Neural progenitor cell (in vitro differentiated cells): ENCODE results near the gene RNASEH2A. TPM values are rescaled to one million over a fixed set of nuclear protein-coding genes. Genes with fewer than 3 reads are reported as not detected.
"Not testable (repeated sequence)": the region's sequence is repeated elsewhere in the genome, so short reads cannot be mapped to it uniquely, and the experiment has no call there.

Source experiments
- DNase-seq: peaks from one replicate; pipeline ENCODE4 v3.0.0-alpha.2; 2016; ENCODE audit warnings: low spot score
- H2AFZ ChIP-seq: fragments of 200-600 bp; sonication (generic); replicated peaks from 2 replicates; pipeline ENCODE4 v1.6.1; 2016; ENCODE audit warnings: antibody characterized with exemption
- H3F3A ChIP-seq: fragments of 200-600 bp; sonication (generic); 2 replicates; pipeline ENCODE4 v1.6.1; 2016; ENCODE audit warnings: antibody characterized with exemption, low read depth
- H3K27ac ChIP-seq: fragments of 200-600 bp; sonication (generic); 2 replicates; pipeline ENCODE4 v1.5.1; 2016; ENCODE audit warnings: mild to moderate bottlenecking
- H3K27me3 ChIP-seq: fragments of 200-600 bp; sonication (generic); 2 replicates; pipeline ENCODE4 v1.6.1; 2016; ENCODE audit warnings: mild to moderate bottlenecking, moderate library complexity
- H3K36me3 ChIP-seq: fragments of 200-600 bp; sonication (generic); 2 replicates; pipeline ENCODE4 v1.5.1; 2016
- H3K4me1 ChIP-seq: fragments of 200-600 bp; sonication (generic); 2 replicates; pipeline ENCODE4 v1.6.1; 2016; ENCODE audit warnings: mixed run types
- H3K4me2 ChIP-seq: fragments of 200-600 bp; sonication (generic); 2 replicates; pipeline ENCODE4 v1.6.1; 2016
- H3K4me3 ChIP-seq: fragments of 200-600 bp; sonication (generic); 2 replicates; pipeline ENCODE4 v1.5.1; 2016
- H3K79me2 ChIP-seq: fragments of 200-600 bp; sonication (generic); 2 replicates; pipeline ENCODE4 v1.6.1; 2016; ENCODE audit warnings: low read depth
- H3K9ac ChIP-seq: fragments of 200-600 bp; sonication (generic); 2 replicates; pipeline ENCODE4 v1.6.1; 2016
- H3K9me3 ChIP-seq: fragments of 200-600 bp; sonication (generic); 2 replicates; pipeline ENCODE4 v1.5.1; 2016; ENCODE audit warnings: low read depth
- H4K20me1 ChIP-seq: fragments of 200-600 bp; sonication (generic); 2 replicates; pipeline ENCODE4 v1.6.1; 2016; ENCODE audit warnings: low read depth
- H3K27ac Mint-ChIP-seq: 3 replicates; pipeline ENCODE4 v1.8.0; 2021; ENCODE audit warnings: mixed read lengths
- H3K27me3 Mint-ChIP-seq: 2 replicates; pipeline ENCODE4 v1.8.0; 2022; ENCODE audit warnings: low read depth, mild to moderate bottlenecking, inconsistent platforms, moderate library complexity, mixed read lengths; ENCODE audit not compliant: insufficient read depth
- H3K36me3 Mint-ChIP-seq: 3 replicates; pipeline ENCODE4 v1.8.0; 2021; ENCODE audit warnings: mixed read lengths
- H3K4me1 Mint-ChIP-seq: 3 replicates; pipeline ENCODE4 v1.8.0; 2021; ENCODE audit warnings: mixed read lengths
- H3K4me3 Mint-ChIP-seq: 3 replicates; pipeline ENCODE4 v1.8.0; 2021; ENCODE audit warnings: mild to moderate bottlenecking, moderate library complexity, mixed read lengths
- H3K9me3 Mint-ChIP-seq: 3 replicates; pipeline ENCODE4 v1.8.0; 2020; ENCODE audit warnings: mixed read lengths
- CTCF ChIP-seq: fragments of 200-600 bp; sonication (generic); IDR thresholded peaks from 2 replicates; pipeline ENCODE4 v1.5.1; 2017; ENCODE audit warnings: antibody characterized with exemption, mild to moderate bottlenecking
- EZH2 ChIP-seq: fragments of 200-600 bp; sonication (generic); IDR thresholded peaks from 2 replicates; pipeline ENCODE4 v1.6.1; 2017; ENCODE audit warnings: antibody characterized with exemption, mild to moderate bottlenecking, moderate library complexity
- EZH2phosphoT487 ChIP-seq: fragments of 200-600 bp; sonication (generic); IDR thresholded peaks from 2 replicates; pipeline ENCODE4 v1.6.1; 2017; ENCODE audit warnings: antibody characterized with exemption
- total RNA-seq: library from RNA; depleted of rRNA; stranded (reverse); fragments of >200 nt; gene quantifications from 2 replicates; pipeline ENCODE4 v1.2.3, GENCODE V29; 2015; ENCODE audit warnings: low replicate concordance

RNASEH2A gene
- total RNA-seq, 1 donor from 2014 or later, result 60.3 TPM

- H2AFZ ChIP-seq, result peak overlapping the region; percentile 40
- peak overlapping the region; percentile 74 for H3K4me2 ChIP-seq
- Mint-ChIP-seq H3K4me3 (peak overlapping the region; percentile 90), H3K9me3 (no peaks in the 10 kb centered on the region), H3K27ac (peak overlapping the region; percentile 9), H3K36me3 (peaks cover 2% of the 10 kb centered on the region), H3K4me1 (peaks cover 39% of the 10 kb centered on the region), H3K27me3 (peaks cover 36% of the 10 kb centered on the region)
- H3K27me3 ChIP-seq, result peaks cover 33% of the 10 kb centered on the region
- peak; percentile 100 for DNase-seq
- no peak overlapping the region for H3K9ac ChIP-seq
- H3K4me3 ChIP-seq, result peak overlapping the region; percentile 49
- H3K79me2 ChIP-seq, result no peaks in the 10 kb centered on the region
- H4K20me1 ChIP-seq, result peaks cover 15% of the 10 kb centered on the region
- H3K27ac ChIP-seq, result no peak overlapping the region
- H3K36me3 ChIP-seq, result no peaks in the 10 kb centered on the region
- no peaks in the 10 kb centered on the region for H3K9me3 ChIP-seq
- H3F3A ChIP-seq, result peaks cover 44% of the 10 kb centered on the region
- H3K4me1 ChIP-seq, result peaks cover 4% of the 10 kb centered on the region
- TF ChIP-seq CTCF, result no peak
- TF ChIP-seq EZH2, result no peak
- no peak for TF ChIP-seq EZH2phosphoT487
These were observed 34.7 kb downstream of the RNASEH2A start for GRCh38 chr19:12841094-12841493.

GRCh38 chr19:12842511-12842910 is 36.1 kb downstream of the RNASEH2A start:
- H3K4me1 Mint-ChIP-seq, result peaks cover 35% of the 10 kb centered on the region
- Histone ChIP-seq H3K79me2 (no peaks in the 10 kb centered on the region), H3K9me3 (no peaks in the 10 kb centered on the region), H3K9ac (no peak overlapping the region), H3K4me1 (peaks cover 4% of the 10 kb centered on the region), H2AFZ (no peak overlapping the region), H3K4me2 (no peak overlapping the region), H3K27me3 (peaks cover 25% of the 10 kb centered on the region), H4K20me1 (peaks cover 11% of the 10 kb centered on the region), H3F3A (peaks cover 37% of the 10 kb centered on the region), H3K4me3 (no peak overlapping the region), H3K27ac (no peak overlapping the region), H3K36me3 (no peaks in the 10 kb centered on the region)
- H3K27me3 Mint-ChIP-seq, result peaks cover 25% of the 10 kb centered on the region
- H3K9me3 Mint-ChIP-seq, result no peaks in the 10 kb centered on the region
- H3K4me3 Mint-ChIP-seq, result peak overlapping the region; percentile 1
- TF ChIP-seq EZH2phosphoT487 (no peak), EZH2 (no peak)
- DNase-seq, result no peak
- peaks cover 2% of the 10 kb centered on the region for H3K36me3 Mint-ChIP-seq
- H3K27ac Mint-ChIP-seq, result no peak overlapping the region

- DNase-seq, result no peak
- H3K4me3 Mint-ChIP-seq, result no peak overlapping the region
- no peaks in the 10 kb centered on the region for H3K36me3 ChIP-seq
- no peak overlapping the region for H3K4me2 ChIP-seq
- H3K9me3 ChIP-seq, result no peaks in the 10 kb centered on the region
- peaks cover 2% of the 10 kb centered on the region for H3K36me3 Mint-ChIP-seq
- H3K4me1 Mint-ChIP-seq, result peaks cover 34% of the 10 kb centered on the region
- peaks cover 14% of the 10 kb centered on the region for H4K20me1 ChIP-seq
- no peak for TF ChIP-seq CTCF
- TF ChIP-seq EZH2, result no peak
- TF ChIP-seq EZH2phosphoT487, result no peak
- H3K4me3 ChIP-seq, result no peak overlapping the region
- H3K27me3 ChIP-seq, result peaks cover 25% of the 10 kb centered on the region
- H3K9ac ChIP-seq, result no peak overlapping the region
- no peaks in the 10 kb centered on the region for H3K79me2 ChIP-seq
- H2AFZ ChIP-seq, result no peak overlapping the region
- no peak overlapping the region for H3K27ac Mint-ChIP-seq
- peaks cover 27% of the 10 kb centered on the region for H3K27me3 Mint-ChIP-seq
- H3K4me1 ChIP-seq, result peaks cover 4% of the 10 kb centered on the region
- H3K27ac ChIP-seq, result no peak overlapping the region
- H3K9me3 Mint-ChIP-seq, result no peaks in the 10 kb centered on the region
- H3F3A ChIP-seq, result peaks cover 38% of the 10 kb centered on the region
These were observed 36.9 kb downstream of the RNASEH2A start for GRCh38 chr19:12843328-12843727.

GRCh38 chr19:12843999-12844732 is 37.8 kb downstream of the RNASEH2A start:
- H3K27me3 Mint-ChIP-seq, result peaks cover 28% of the 10 kb centered on the region
- Histone ChIP-seq H3K4me2 (no peak overlapping the region), H3K9me3 (no peaks in the 10 kb centered on the region), H2AFZ (no peak overlapping the region), H3K27me3 (peaks cover 18% of the 10 kb centered on the region), H4K20me1 (peaks cover 14% of the 10 kb centered on the region), H3K36me3 (no peaks in the 10 kb centered on the region), H3K79me2 (no peaks in the 10 kb centered on the region), H3K27ac (no peak overlapping the region), H3F3A (peaks cover 35% of the 10 kb centered on the region), H3K9ac (no peak overlapping the region), H3K4me1 (peaks cover 4% of the 10 kb centered on the region), H3K4me3 (no peak overlapping the region)
- no peak overlapping the region for H3K4me3 Mint-ChIP-seq
- no peak for TF ChIP-seq EZH2
- no peak for TF ChIP-seq CTCF
- TF ChIP-seq EZH2phosphoT487, result no peak
- no peak for DNase-seq
- H3K36me3 Mint-ChIP-seq, result peaks cover 4% of the 10 kb centered on the region
- H3K4me1 Mint-ChIP-seq, result peaks cover 32% of the 10 kb centered on the region
- H3K9me3 Mint-ChIP-seq, result no peaks in the 10 kb centered on the region
- no peak overlapping the region for H3K27ac Mint-ChIP-seq

- not testable (repeated sequence) for H3K4me2 ChIP-seq, H3K9me3 Mint-ChIP-seq, H4K20me1 ChIP-seq, H3K36me3 Mint-ChIP-seq, H3K27ac ChIP-seq, H3K4me3 ChIP-seq, H3K4me3 Mint-ChIP-seq, H3K9ac ChIP-seq, H3K4me1 ChIP-seq, H3K27ac Mint-ChIP-seq, H3K36me3 ChIP-seq, DNase-seq, H3K9me3 ChIP-seq, H3K79me2 ChIP-seq, H2AFZ ChIP-seq
- H3K27me3 Mint-ChIP-seq, result peaks cover 14% of the 10 kb centered on the region
- Histone ChIP-seq H3K27me3 (peaks cover 13% of the 10 kb centered on the region), H3F3A (peaks cover 18% of the 10 kb centered on the region)
- H3K4me1 Mint-ChIP-seq, result peaks cover 12% of the 10 kb centered on the region
These were observed 40.2 kb downstream of the RNASEH2A start for GRCh38 chr19:12846613-12847012.
